Renal cortex interstitium (tissue), 11 donors: Measurements from ENCODE around the gene PDE4D. TPM values are rescaled to one million over a fixed set of nuclear protein-coding genes. Genes with fewer than 3 reads are reported as not detected.

ENCODE experiments used
- DNase-seq, 11 donors: peaks; one replicate each; pipeline ENCODE4 v3.0.0-alpha.2; 2013; ENCODE audit warnings: low read depth in 9 of 11, low spot score in 4 of 11; ENCODE audit errors: extremely low read depth in 1 of 11
- polyA plus RNA-seq, 3 donors: library from polyadenylated mRNA; unstranded; fragments of 120-200 nt; gene quantifications; one replicate each; pipeline ENCODE4 v1.2.1, GENCODE V29; 2013; ENCODE audit not compliant: insufficient read length in 3 of 3

Gene PDE4D
- polyA plus RNA-seq, 3 donors = 18.6 to 43.9 (median 21.4) TPM

DNA sequence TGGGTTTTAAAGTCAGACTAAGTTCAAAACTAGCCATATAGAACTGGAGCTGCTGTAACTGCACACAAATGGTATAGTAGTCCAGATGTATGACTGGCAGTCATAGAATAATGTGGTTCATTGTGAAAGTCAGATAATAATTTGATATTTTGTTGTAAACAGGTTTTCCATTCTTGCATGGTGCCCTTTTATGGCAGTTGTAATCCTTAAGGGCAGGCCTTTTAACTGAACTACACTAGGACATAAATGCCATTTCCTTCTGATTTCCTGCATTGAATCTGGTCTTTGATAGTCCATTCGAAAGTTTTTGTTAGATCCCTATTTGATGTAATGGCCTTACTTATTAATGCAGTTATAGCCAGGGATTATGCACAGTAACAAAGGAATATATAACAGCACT lies 632.6 kb downstream of the PDE4D start:
- DNase-seq = no peak

DNA sequence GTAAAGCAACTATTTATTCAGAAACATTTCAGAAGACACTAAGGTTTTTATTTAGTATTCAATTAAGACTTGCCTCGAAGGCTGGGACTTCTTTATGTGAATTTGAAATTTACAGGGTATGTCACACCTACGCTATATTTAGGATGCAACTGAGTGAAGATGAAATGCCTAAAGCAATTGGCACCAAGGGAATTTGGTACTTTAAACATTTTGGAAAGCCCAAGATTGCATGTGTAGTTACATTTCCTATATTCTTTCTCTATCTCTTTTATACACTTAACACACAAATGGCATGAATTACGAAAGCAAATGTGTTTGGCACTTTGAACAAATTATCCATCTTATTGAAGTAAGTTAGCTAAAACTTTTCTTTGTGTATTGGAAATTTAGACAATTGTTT lies 633.3 kb downstream of the PDE4D start:
- DNase-seq = no peak

DNA sequence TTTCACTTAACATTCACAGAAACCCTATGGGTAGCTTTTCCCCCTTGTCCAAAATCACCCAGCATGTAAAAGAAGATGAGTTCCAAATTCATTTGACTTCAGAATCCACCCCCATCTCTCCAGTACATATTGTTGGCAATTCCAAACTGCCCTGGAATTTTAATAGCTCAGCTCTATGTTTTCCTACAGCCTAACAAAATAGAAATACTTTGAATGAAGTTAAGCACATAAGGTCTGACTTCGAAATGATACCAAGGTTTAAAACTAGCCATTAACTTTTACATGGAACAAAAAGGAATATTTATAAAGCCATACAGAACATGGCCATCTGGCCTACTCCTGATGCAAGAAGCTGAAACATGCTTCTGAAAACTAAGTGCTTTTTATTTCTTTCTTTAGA lies 634.3 kb downstream of the PDE4D start:
- no peak for DNase-seq

DNA sequence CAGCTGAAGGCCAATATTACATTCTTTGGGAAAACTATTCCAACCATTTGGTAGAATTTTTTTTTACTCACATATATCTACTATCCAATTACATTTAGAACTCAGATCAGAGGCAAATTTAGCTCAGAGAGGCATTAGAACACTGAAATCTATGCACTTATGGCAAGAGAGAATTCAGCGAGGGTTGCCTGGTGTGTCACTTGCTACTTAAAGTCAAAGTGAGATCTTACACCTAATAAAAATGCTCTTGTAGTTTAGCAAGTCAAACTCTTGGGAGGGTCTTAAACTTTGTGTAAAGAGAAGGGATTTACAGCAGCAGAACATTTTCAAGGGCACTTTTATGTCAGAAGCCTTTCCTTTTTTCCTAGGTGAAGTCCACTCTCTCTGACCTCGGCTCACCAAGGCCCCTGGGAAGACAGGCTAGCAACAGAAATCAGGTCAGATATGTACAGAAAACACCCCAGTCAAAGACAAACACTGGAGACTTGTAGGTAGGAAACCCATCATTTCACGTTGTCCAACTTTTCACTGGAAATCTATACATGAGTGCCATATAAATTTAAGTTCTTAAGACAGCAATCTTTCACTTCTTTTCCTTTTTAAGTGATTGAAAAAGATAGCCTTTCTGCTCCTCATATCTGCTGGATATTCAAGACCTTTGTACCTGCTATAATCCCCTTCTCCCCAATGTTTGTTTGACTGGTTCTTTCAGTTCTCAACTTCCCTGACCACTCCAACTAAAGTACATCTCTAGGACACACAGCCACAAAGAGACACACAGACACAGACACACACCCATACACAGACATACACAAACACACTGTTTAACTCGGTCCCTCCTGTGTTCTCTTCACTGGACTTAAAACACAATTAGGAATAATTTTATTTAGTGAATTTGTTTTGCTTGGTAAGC lies 635.8 kb downstream of the PDE4D start:
- DNase-seq = no peak

DNA sequence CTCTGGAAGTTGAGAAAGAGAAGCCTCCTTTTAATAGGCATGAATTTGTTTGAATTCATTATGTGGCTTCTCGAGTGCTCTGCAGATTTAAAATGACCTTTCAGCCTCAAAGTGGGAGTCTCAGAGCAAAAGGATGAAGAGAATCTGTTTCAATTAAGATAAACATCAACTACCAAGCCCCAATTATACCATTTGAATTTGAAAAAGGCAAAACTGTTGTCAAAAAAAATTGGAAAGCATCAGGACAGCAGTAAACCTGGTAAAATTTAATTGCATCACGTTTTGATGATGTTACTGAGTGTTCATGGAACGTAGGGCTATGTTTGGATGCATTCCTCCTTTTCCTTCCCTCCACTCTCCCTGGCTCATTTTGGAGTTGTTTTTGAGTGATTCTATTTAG lies 637.2 kb downstream of the PDE4D start:
- no peak for DNase-seq

DNA sequence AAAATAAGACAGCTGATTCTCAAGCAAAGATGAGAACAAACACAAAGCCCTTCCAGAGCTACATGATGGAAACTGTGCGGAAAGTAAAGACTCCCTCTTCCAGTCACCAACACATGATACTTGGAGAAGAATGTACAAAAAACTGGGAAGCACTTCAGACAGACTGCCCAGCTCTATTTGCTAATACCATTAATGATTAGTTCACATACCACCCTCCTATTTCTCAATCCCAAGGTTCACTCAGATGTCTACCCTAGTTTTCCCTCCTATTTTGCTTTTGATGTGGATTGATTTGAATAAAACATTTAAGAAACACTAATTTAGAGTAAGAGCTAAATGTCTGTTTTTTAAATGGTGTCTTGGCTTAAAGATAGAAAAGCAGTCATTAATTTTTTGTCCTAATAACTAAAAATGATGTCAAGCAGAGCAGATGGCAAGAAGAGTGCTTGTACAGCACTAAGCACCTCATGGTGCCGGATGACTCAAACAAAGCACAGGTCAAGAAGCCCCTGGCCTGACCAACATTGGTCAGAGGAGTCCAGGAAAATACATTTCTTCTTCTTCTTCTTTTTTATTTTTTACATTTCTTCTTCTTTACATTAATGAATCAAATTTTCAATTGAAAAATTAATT lies 639.4 kb downstream of the PDE4D start:
- DNase-seq = no peak

DNA sequence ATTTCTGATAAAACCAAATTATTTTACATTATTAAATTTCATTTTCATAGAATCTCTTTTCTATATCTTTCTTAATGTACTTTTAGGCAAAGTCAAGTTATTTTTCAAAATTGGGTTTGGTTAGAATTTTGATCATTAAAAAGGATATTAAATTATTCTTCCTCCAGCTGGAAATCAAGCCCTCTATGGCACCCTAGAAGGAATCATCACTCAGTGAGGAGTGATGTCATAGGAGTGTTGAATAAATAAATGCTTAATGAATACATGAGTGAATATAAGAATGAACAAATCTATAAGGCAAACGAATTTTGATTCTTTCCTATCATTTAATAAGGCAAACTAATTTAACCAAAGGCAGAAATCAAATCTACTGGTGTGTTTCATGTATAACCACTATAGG lies 639.9 kb downstream of the PDE4D start:
- no peak for DNase-seq

DNA sequence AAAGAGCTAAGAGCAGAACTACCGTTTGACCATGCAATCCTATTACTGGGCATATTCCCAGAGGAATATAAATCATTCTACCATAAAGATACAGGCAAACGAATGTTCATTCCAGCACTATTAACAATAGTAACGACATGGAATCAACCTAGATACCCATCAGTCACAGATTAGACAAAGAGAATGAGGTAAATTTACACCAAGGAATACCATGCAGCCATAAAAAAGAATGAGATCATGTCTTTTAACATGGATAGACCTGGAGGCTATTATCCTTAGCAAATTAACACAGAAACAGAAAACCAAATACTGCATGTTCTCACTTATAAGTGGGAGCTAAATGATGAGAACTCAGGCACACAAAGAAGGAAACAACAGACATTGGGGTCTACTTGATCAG lies 641.9 kb downstream of the PDE4D start:
- no peak for DNase-seq

DNA sequence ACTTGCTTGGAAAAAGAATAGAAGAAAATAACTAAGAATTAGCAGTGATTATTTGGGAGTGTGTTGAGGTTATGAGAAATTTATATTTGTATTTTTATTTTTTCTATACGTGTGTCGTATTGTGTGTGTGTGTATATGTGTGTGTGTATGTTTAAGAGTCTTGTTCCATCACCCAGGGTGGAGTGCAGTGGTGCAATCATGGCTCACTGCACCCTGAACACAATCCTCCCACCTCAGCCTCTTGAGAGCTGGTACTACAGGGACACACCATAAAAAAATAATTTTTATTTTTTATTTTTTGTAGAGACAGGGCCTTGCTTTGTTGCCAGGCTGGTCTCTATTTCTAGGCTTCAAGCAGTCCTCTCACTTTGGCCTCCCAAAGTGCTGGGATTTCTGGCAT lies 643.8 kb downstream of the PDE4D start:
- DNase-seq = no peak

DNA sequence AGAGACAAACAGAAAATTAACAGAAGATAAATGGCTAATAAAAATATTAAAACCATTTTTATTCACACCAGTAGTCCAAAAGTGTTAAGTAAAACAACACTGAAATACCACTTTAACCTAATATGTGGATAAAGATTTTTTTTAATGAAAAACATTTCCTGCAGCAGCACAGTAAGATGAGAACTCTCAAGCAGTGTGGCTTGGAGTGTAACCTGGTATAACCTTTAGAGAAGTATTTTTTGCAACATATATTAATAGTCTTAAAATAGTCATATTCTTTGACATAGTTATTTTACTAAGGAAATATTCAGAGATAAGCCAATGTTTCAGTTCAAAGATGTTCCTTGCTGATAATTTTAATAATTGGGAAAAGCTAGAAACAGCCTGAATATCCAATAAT lies 644.4 kb downstream of the PDE4D start:
- no peak for DNase-seq

DNA sequence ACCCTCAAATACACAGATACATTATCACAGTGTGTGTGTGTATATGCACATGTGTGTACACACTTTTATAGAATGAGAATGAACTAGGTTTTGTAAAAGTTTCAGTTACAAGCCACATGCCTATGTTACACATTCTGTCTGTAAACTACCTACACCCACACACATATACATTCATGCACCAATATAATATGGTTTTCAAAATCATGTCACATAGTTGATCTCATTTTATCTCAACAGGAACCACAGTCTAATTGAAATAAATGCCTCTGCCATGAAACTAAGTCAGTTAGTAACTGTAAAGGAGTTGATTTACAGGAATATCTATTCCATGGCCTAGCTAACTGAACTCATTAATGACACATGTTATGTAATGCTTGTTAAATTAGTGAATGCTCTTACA lies 646.6 kb downstream of the PDE4D start:
- DNase-seq = no peak

DNA sequence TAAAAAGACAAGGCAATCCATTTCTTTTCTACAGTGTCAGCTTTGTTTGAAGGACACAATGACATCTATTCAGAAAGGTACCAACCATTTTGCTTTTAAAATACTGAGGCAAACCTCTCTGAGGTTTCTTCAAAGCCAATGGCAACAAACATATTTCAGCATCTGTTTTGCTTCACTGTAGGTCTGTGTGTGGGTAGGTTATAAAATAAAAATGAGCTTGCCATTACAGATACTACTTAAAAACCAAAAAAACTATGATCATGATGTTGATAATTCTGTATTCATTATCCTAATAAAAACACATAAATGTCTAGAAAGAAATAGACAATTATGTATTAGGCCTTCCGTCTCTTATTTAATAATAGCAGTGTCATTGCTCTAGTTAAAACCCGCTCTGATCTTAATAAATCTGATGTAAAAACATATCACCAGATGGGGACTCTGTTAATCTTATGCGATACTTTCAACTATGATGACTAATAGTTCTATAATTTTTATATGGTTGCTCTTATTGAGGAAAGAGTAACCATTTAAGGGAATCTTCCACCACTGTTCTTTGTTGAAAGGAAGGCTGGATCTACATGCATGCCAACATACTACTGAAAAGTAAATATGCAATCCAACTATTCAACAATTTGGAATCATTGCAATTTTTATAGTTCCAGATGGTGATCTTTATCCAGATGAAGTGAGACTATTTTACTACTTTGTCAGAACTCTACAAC lies 647.2 kb downstream of the PDE4D start:
- peak in 3 of 11 donors; percentile 20 to 44 (median 33) for DNase-seq

DNA sequence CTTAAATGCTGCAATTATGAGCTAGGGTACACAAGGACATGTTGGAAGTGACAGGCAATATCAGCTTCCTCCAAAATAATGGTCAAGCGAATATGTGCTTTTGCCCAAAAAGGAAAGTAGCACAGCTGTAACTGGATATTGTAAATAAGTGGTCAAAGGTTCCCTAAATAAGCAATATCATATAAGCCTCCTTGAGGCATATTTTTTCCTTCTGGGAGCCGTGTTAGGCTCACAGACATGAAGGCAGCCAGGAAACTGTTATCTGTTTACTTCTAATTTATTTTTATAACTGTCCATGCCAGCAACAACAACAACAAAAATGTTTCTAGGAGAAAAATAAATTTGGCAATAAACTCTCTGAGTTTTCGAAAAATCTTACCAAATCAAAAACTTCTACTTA lies 648.3 kb downstream of the PDE4D start:
- peak in 5 of 11 donors; percentile 28 to 51 (median 37) for DNase-seq

DNA sequence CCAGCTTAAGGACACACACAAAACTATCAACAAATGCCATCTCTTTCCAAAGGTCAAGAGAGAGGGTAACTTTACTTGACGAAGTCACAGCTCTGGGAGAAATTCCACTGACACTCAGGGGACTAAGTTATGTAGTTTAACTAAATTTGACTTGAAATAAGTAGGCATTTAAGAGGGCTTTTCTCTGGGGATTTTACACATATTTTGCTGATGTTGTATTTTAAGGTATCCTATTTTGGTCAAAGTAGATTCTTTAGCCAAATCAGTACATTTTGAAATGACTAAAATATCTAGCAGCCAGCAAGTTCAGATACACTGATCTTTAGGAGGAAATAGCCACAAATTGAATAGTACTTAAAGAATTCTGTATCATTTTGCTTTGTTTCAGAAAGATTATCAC lies 652.0 kb downstream of the PDE4D start:
- no peak for DNase-seq

DNA sequence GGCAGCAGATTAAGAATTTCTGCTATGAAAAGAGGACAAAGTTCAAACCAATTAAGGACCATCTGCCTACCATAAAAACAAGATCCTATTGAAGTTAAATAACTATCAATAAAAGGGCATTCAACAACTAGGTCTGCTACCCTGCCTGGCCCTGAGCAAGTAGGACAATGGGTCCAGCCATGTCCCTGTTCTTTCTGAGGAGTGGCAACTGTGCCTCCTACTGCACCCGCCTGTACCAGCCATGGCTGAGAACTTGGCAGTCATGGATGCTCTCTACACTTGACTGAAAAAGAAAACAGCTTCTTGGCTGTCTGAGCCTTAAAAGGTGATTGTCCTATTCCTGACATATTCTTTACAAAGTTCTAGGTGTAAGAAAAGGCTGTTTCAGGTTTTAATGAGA lies 652.4 kb downstream of the PDE4D start:
- DNase-seq = no peak

DNA sequence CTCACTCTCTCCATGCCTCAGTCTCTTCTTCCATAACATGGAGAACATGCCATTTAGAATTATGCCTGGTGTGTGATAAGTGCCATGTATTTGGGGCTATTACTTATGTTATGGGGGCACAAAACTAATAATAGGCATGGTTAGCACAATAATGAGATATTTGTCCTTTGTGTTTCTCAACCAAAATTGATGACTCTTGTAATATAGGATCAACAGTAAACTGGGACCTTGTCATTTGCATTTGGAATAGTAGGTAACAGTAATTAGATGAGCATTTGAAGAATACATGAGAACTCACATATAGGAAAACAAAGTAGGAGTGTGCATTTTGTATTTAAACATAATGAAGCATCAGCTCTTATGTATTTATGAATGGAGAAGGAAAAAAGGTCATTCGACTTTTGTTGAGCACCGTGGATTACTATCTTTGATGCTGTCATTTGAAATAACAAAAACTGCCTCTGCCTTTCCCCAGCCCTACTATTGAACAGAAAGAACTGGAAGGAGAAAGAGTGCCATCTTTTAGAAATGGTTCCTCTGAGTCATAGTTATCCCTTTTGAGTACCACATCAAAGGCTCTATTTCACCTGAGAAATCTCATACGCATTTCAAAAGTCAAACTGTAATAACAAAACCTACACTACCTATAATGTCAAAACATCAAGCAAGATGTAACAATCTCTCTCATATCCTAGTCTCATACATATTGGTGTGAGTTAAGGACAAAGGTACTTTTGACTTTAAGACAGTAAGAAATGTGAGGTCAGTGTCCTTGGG lies 655.2 kb downstream of the PDE4D start:
- no peak for DNase-seq

DNA sequence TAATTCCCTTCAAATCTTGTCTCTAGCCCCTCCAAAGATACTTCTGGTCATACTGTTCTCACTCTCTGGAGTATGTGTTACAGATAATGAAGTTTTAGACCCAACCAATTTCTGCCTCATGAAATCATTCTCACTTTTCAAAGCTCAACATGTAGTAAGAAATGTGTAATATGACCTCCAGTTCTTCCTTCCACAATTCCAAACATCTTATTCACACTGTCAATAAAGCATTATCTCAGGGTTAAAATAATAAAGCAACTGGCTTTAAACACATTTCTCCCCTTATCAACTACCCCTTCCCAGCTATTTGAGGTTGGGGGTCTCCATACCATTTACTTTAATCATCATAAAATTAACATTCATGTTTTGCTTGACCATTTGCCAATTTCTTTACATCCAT lies 656.5 kb downstream of the PDE4D start:
- DNase-seq = no peak

DNA sequence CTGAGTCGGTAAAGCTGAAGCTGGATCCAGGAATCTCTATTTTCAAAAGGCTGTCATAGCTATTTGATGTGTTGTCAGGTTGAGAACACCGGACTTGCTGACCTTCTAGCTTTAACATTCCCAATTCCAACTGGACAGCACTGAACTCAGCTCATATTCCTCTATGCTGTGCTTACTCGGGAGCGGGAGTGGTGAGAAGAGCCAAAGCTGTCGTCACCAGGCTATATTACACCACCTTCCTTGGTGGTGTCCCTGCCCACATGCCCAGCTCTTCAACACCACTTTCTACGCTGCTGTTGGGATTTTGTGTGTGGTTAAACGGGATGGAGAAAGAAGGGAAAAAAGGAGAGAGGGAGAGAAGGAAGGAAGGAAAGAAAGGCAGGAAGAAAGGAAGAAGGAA lies 657.1 kb downstream of the PDE4D start:
- DNase-seq = no peak

DNA sequence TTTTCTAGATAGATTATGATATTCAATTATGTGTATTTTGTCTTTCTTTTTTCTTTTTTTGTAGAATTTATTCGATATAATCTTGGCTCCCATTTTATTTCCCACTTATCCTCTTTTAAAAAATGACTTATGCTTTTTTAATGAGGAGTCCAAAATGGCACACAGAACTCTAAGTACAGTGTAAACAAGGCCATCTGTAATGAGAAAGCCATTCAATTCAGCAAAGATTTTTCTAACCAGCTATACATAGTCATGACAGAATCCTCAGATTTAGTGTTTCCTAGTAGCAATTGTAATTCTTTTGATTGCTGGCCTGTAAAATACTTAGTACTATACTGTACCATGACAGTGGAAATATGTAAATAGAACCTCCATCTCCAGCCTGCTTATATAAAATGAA lies 659.3 kb downstream of the PDE4D start:
- no peak for DNase-seq
